SH-SY5Y (cell line): ENCODE results near the gene OTOG.

Experiments
- GATA2 ChIP-seq: IDR thresholded peaks from 2 replicates; pipeline ENCODE4 v1.6.1; 2011; ENCODE audit warnings: mild to moderate bottlenecking, low read depth, low read length
- GATA3 ChIP-seq: IDR thresholded peaks from 2 replicates; pipeline ENCODE4 v1.6.1; 2011; ENCODE audit warnings: low read depth, mild to moderate bottlenecking, low read length, moderate library complexity

OTOG gene

GRCh38 chr11:17593466-17594245, 46.6 kb downstream of the OTOG start:
- TF ChIP-seq GATA3 (no peak), GATA2 (no peak)

DNA sequence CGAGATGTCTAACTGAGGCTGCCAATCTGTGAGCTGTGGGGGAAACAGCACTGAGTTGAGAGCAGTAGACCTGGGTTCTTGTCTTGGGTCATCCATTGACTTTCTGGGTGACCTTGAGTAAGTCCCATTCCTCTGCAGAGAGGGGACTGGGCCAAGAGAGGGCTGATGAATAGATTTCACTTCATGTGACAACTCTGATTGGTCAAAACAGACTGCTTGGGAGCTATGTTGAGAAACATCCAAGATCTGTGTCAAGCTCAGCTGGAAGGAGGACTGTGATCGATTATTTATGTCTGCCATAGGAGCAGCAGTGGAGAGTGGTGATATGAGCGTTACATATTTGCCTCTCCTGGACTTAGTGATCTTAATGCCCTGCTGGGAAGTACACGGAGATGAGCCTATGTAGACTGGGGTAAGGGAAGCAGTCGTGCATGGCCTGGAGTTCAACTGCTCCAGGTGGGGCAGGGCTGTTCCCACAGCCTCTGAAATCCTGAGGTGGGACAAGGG, 47.7 kb downstream of the OTOG start:
- no peak for TF ChIP-seq GATA3
- no peak for TF ChIP-seq GATA2

DNA sequence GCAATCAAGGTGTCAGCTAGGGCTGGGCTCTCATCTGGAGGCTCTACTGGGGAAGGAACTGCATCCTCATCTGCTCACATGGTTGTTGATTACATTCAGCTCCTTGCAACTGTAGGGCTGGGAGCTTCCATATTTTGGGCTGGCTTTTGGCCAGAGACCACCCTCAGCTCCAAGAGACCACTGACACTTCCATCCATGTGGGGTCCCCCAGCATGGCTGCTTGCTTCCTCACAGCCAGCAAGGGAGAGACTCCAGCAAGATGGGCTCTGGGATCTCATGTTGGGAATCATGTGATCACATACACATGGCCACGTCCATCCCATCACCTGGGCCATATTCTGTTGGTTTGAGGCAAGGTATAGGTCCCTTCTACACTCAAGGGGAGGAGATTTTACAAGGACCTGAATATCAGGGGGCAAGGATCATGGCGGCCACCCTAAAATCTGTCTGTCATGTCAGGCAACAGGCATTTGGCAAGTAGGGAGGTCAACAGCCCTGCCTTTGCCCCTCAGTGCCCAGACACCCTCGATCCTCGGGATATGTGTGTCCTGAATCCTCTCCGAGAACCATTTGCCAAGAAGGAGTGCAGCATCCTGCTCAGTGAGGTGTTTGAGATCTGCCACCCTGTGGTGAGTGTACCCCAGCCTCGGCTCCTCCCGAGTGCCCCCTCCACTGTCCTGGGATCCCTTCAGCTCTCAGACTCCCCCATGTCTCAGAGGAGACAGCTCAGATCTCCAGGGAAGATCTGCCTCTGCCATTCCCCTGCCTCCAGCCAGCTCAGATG, 48.7 kb downstream of the OTOG start:
- TF ChIP-seq GATA3, result no peak
- TF ChIP-seq GATA2, result no peak

DNA sequence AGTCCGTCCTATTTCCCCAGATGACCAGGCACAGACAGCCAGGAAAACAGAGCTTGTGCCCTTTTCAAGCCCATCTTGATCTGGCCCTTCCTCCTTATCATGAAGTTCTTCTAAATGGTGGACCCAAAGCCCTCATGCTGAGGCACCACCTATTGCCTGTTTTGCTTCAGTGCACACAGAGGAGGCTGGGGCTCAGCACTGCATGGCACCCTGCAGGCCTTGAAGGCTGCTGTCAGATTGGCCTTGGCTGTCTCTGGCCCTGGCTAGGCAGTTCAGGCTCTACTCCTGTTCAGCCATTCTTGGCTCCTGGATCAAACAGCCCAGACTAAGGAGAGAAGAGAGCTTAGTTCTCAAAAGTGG, 49.2 kb downstream of the OTOG start:
- TF ChIP-seq GATA3 (no peak), GATA2 (no peak)

DNA sequence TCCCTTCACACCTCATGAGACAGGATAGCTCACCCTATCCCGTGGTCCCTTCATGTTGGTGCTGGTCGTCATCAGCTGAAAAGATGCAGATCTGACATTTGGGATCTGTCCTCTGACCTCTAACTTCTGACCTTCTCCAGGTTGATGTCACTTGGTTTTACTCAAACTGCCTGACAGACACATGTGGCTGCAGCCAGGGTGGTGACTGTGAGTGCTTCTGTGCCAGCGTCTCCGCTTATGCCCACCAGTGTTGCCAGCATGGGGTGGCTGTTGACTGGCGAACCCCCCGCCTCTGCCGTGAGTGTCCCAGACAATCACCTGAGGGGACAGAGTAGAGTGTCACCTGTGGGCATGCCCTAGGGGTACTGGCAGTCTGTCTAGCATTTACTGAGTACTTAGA, 49.7 kb downstream of the OTOG start:
- TF ChIP-seq GATA2 (no peak), GATA3 (no peak)

DNA sequence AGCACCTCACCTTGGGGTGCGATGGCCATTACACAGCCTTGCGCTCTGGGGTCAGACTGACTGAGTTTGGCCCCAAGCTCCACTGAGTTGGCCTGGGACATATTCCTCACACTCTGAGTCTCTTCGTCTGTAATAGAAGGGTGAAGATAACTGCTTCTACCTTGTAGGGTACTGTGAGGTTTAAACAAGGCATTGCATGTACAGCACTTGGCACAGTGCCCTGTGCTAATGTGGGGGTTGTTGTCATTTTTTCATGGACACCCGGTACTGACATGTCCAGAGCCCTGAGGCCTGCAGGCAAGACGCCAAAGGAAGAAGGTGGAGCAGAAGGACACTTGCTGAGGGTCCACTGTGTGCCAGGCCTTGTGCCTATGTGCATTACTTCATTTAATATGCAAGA, 50.7 kb downstream of the OTOG start:
- no peak for TF ChIP-seq GATA2
- no peak for TF ChIP-seq GATA3

DNA sequence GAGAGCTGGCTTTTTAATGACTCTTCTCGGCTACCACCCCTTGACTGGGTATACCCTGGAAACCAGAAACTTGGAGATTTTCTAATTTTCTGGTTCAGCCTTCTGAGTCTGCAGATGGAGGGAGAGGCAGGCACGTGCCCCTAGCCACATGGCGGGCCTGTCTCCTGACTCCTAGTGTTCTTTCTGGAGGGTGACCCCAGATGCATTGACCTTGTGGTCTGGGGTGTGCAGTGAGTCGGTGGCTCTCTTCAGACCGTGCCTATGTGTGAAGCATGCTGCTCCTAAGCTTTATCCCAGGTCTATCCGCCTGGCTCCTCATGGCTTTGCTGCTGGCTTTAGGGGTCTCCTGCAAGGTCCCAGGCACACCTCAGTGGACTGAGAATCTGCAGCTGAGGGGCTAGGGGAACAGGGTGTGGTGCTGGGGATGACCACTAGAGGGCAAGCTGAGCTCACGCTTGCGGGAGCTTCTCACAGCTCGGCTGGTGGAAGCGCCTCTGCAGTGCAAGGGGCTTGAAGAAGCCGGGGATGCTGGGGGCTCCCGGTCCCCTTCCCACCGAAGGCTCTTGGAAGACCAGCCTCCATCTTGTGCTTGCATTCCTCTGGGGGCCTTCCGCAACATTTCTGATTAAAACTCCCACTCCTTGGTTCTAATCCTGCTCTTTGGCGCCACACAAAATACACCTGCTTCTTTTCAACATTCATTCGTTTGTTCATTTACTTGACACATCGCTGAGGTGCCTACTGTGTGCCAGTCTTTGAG, 51.8 kb downstream of the OTOG start:
- TF ChIP-seq GATA3 (no peak), GATA2 (no peak)

GRCh38 chr11:17599460-17599925, 52.4 kb downstream of the OTOG start:
- no peak for TF ChIP-seq GATA3

GRCh38 chr11:17600316-17601255, 53.5 kb downstream of the OTOG start:
- no peak for TF ChIP-seq GATA3
- TF ChIP-seq GATA2, result no peak

DNA sequence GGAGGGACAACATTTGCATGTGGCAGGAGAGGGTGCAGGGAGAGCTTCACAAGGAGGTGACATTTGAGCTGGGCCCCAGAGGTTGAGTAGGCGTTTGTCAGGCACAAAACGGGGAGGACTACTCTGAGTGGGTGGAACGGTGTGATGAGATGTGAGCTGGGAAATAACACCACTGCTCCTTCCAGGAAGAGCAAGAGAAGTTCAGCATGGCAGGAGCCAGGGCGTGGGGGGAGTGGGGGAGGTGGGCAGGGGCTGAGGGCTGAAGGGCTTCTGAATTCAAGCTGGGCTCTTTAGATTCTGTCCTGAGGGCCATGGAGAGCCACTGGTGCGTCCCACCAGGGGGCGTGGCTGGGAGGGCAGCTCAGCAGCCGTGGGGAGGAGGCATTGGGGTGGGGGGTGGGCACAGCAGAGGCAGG, 54.2 kb downstream of the OTOG start:
- no peak for TF ChIP-seq GATA3
- no peak for TF ChIP-seq GATA2

DNA sequence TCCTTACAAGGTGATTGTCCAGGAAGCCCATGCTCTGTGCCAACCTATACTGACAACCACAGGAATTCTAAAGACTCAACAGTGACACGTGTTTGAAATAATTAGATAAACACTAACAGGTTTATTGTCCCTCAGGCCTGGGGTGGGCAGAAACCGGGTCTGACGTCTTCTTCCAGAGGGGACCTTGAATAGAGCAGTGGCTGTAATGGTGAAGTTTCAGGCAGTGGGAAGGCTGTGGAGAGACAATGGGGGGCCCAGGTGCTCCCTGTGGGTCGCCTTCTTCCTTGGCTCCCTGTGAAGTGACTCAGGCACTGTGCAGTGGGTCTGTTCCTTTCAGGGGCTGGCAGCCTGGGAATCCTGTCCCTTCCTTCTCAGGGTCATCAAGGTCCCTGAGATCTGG, 54.6 kb downstream of the OTOG start:
- TF ChIP-seq GATA3 (no peak), GATA2 (no peak)

GRCh38 chr11:17602105-17603001, 55.3 kb downstream of the OTOG start:
- TF ChIP-seq GATA3 (no peak), GATA2 (no peak)

DNA sequence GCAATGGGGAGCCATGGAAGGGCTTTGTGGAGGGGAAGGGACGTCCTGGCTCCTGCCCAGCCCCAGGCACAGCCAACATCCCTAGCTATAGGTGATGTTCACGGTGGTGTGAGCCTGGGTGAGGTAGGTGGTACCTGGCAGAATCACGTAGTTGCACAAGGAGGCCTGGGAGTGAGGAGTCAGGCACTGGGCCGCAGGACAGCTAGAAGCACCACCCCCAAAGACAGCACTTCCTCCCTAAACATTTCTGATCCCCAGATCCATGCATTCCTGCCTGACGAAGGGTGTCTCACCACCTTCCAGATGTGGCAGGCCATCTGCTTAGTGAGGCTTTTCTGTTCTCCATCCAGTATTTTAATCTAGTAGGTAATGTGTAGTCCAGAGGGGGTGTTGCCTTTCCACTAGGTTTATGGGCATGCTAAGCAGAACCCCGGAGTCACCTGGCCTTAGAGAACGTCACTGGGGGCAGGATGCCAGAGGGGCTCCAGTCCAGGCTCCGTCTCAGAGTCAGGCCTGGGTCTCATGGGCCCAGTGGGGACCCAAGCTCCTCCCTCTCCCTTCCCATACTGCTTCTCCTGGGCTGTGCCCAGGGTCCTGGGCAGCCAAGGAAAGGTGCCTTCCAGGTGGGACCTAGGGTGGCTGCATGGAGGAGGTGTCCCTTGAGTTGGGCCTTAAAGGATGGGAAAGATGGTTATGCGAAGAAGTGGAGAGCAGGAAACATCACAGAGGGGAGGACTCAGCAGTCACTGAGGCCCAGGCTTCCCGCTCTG, 56.2 kb downstream of the OTOG start:
- TF ChIP-seq GATA3 (no peak), GATA2 (no peak)
